Fibroblast of the aortic adventitia (primary cell): Measurements from ENCODE around the gene FER1L5. TPM values are rescaled to one million over a fixed set of nuclear protein-coding genes. Genes with fewer than 3 reads are reported as not detected.
"Not testable (repeated sequence)": the region's sequence is repeated elsewhere in the genome, so short reads cannot be mapped to it uniquely, and the experiment has no call there.

Experiments
- DNase-seq: peaks from one replicate; pipeline ENCODE4 v3.0.0-alpha.2; 2010; ENCODE audit warnings: low read depth
- H3K4me3 ChIP-seq: 2 replicates; pipeline ENCODE4 v1.5.1; 2011; ENCODE audit warnings: low read depth, mild to moderate bottlenecking, control low read depth, low read length, moderate library complexity
- total RNA-seq: library from RNA; depleted of rRNA; stranded (reverse); fragments of >200 nt; gene quantifications from 2 replicates; pipeline ENCODE4 v1.2.3, GENCODE V29; 2012; ENCODE audit warnings: low replicate concordance
- TF ChIP-seq, protein P1 (sequence below): IDR thresholded peaks from 2 replicates; pipeline ENCODE4 v1.5.1; 2011; ENCODE audit warnings: mild to moderate bottlenecking, low read length, control low read depth, inconsistent platforms; ENCODE audit not compliant: insufficient read depth

The FER1L5 gene
- total RNA-seq, 1 donor, result 0.18 TPM

DNA sequence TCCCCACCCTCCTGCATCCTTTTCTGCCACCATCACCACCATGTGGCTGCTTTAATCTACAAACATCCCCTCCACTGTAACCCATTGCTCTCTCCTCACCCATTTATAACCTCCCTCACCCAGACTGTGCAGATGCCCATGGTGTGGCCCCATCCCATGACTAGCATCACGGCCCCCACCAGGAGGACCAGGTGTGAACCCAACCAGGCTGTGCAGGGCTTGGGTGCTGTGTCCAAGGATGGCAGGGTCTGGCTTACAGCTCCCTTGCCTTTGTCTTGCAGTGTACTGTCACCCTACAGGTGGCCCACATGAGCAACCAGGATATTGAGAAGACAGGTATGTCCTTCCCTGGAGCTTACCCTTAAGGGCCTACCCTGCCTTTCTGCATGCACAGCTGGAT, 6.8 kb downstream of the FER1L5 start:
- H3K4me3 ChIP-seq, result no peak overlapping the region
- TF ChIP-seq, protein P1, sequence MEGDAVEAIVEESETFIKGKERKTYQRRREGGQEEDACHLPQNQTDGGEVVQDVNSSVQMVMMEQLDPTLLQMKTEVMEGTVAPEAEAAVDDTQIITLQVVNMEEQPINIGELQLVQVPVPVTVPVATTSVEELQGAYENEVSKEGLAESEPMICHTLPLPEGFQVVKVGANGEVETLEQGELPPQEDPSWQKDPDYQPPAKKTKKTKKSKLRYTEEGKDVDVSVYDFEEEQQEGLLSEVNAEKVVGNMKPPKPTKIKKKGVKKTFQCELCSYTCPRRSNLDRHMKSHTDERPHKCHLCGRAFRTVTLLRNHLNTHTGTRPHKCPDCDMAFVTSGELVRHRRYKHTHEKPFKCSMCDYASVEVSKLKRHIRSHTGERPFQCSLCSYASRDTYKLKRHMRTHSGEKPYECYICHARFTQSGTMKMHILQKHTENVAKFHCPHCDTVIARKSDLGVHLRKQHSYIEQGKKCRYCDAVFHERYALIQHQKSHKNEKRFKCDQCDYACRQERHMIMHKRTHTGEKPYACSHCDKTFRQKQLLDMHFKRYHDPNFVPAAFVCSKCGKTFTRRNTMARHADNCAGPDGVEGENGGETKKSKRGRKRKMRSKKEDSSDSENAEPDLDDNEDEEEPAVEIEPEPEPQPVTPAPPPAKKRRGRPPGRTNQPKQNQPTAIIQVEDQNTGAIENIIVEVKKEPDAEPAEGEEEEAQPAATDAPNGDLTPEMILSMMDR, result no peak
- no peak for DNase-seq

DNA sequence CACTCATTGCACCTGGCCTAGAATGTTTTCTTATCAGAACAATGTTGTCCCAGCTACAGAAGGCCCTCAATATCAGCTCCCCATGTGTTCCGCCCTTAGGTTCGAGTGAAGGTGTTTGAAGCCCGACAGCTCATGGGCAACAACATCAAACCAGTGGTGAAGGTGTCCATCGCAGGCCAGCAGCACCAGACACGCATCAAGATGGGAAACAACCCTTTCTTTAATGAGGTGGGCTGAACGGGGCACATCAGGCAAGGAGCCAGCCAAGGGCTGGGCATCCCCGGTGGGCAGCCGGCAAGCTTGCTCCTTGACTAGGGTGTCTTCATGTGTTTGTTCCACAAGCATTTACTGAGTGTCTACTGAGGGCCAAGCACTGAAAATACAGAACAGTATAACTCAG, 9.2 kb downstream of the FER1L5 start:
- no peak for DNase-seq
- H3K4me3 ChIP-seq, result no peak overlapping the region
- TF ChIP-seq, protein P1, result no peak

DNA sequence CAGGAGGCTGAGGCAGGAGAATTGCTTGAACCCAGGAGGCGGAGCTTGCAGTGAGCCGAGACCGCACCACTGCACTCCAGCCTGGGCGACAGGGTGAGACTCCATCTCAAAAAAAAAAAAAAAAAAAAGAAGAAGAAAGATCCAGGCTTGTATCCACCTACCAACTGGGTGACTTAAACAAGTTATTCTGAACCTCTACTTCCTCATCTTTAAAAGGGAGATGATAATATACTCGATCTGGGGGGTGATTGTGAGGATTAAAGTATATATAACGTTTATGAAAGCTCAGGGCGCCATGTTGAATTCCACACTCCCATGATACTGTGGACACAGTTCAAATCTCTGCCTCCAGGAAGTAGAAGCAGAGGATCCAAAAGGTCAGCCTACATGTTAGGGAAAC, 12.2 kb downstream of the FER1L5 start:
- not testable (repeated sequence) for DNase-seq, H3K4me3 ChIP-seq

DNA sequence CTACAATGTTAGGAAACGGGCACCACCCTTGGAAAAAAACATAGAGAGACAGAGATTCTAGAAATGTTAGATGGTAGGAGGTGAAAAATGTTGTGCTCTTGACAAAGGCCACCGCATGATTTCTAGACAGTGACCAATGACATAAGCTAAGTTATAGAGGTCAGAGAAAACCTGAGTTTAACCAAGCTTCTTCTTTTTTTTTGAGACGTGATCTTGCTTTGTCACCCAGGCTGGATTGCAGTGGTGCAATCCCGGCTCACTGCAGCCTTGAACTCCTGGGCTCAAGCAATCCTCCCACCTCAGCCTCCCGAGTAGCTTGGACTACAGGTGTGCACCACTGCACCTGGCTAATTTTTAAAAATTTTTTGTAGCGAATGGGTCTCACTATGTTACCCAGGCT, 13.0 kb downstream of the FER1L5 start:
- TF ChIP-seq, protein P1, result no peak
- no peak for DNase-seq
- no peak overlapping the region for H3K4me3 ChIP-seq

DNA sequence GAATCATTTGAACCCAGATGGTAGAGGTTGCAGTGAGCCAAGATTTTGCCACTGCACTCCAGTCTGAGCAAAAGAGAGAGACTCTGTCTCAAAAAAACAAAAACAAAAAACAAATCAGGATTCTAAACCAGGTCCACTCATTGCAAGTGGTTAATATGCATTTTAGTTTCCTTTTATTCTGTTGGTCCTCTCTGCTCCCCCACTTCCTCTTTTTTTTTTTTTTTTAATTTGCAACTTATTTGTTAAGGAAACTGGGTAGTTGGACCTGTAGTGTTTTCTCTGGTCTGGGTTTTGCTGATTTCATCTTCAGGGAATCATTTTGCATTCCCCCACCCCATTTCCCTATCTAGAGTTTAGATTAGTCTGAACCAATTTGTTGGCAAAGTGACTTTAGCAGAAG, 14.0 kb downstream of the FER1L5 start:
- H3K4me3 ChIP-seq, result no peak overlapping the region
- TF ChIP-seq, protein P1, result no peak
- no peak for DNase-seq

DNA sequence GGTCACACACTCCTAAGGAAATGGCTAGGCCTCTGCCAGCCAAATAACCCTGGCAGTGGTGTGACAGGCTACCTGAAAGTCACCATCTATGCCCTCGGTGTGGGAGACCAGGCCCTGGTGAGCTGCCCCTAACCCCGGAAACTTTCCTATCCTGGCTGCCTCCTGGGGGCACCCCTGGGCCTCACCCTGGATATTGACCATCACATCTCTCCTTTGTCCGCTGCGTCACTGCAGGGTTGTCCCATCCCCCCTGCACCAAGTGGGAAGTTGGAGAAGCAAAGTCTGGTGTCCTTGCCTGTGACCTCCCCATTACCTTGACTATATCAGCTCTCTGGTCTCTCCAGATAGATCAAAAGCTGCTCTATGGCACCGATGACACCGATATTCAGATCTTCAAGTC, 18.8 kb downstream of the FER1L5 start:
- no peak overlapping the region for H3K4me3 ChIP-seq
- TF ChIP-seq, protein P1, result no peak
- no peak for DNase-seq

DNA sequence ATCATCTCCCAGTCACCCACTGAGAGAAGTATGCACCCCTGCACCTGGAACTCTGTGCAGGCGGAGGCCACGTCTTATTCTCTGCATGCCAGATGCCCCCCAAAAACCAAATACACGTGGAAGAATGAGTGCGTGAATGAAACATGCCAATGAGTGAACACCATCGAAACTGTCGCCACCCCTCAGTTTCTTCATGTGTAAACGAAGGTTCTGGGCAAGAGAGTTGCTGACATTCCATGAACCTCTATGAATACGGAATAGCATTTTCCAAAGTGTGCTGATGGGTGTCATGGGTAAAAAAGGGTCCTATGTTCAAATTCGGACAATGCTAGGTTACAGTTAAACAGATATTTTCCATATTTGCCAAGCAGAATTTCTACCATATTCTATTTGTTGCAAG, 19.8 kb downstream of the FER1L5 start:
- TF ChIP-seq, protein P1, result no peak
- DNase-seq, result no peak

More for the DNA sequence above, 19.8 kb downstream of the FER1L5 start:
- no peak overlapping the region for H3K4me3 ChIP-seq
